Mesendoderm (in vitro differentiated cells): Measurements from ENCODE around the gene HMCES.
"Not testable (repeated sequence)": the region's sequence is repeated elsewhere in the genome, so short reads cannot be mapped to it uniquely, and the experiment has no call there.

Source experiments
- DNase-seq: peaks from one replicate; pipeline ENCODE4 v3.0.0; 2013
- H2AK5ac ChIP-seq: 2 replicates; pipeline ENCODE4 v1.6.1; 2013; ENCODE audit warnings: low read length, inconsistent platforms
- H2BK120ac ChIP-seq: 2 replicates; pipeline ENCODE4 v1.6.1; 2013; ENCODE audit warnings: low read depth, mild to moderate bottlenecking, low read length, moderate library complexity, mixed read lengths
- H2BK15ac ChIP-seq: replicated peaks from 2 replicates; pipeline ENCODE4 v1.6.1; 2013; ENCODE audit warnings: low read depth, mild to moderate bottlenecking, moderate library complexity
- H2BK5ac ChIP-seq: 2 replicates; pipeline ENCODE4 v1.6.1; 2013; ENCODE audit warnings: low read length, inconsistent platforms
- H3K18ac ChIP-seq: 2 replicates; pipeline ENCODE4 v1.6.1; 2013; ENCODE audit warnings: mild to moderate bottlenecking, low read length, mixed read lengths
- H3K23ac ChIP-seq: one replicate; pipeline ENCODE4 v1.6.1; 2013; ENCODE audit warnings: low read length
- H3K27ac ChIP-seq: 2 replicates; pipeline ENCODE4 v1.5.1; 2013; ENCODE audit warnings: low read depth, mild to moderate bottlenecking, inconsistent platforms, low read length, moderate library complexity
- H3K27me3 ChIP-seq: 2 replicates; pipeline ENCODE4 v1.6.1; 2013; ENCODE audit warnings: low read length, control low read depth, mild to moderate bottlenecking, inconsistent platforms; ENCODE audit not compliant: insufficient read depth, poor library complexity
- H3K36me3 ChIP-seq: 2 replicates; pipeline ENCODE4 v1.6.1; 2013; ENCODE audit warnings: low read length, inconsistent platforms; ENCODE audit not compliant: control insufficient read depth, insufficient read depth
- H3K4ac ChIP-seq: one replicate; pipeline ENCODE4 v1.6.1; 2013; ENCODE audit warnings: low read depth, mild to moderate bottlenecking, low read length, moderate library complexity
- H3K4me1 ChIP-seq: 2 replicates; pipeline ENCODE4 v1.6.1; 2013; ENCODE audit warnings: low read depth, low read length, inconsistent platforms; ENCODE audit not compliant: control insufficient read depth
- H3K4me2 ChIP-seq: 2 replicates; pipeline ENCODE4 v1.6.1; 2013; ENCODE audit warnings: low read length
- H3K4me3 ChIP-seq: 2 replicates; pipeline ENCODE4 v1.5.1; 2013; ENCODE audit warnings: mild to moderate bottlenecking, low read length
- H3K56ac ChIP-seq: one replicate; pipeline ENCODE4 v1.6.1; 2013; ENCODE audit warnings: low read length
- H3K79me1 ChIP-seq: 2 replicates; pipeline ENCODE4 v1.6.1; 2013; ENCODE audit warnings: low read length, inconsistent platforms
- H3K79me2 ChIP-seq: 2 replicates; pipeline ENCODE4 v1.6.1; 2013; ENCODE audit warnings: mild to moderate bottlenecking, low read length; ENCODE audit not compliant: control insufficient read depth, insufficient read depth
- H3K9ac ChIP-seq: 2 replicates; pipeline ENCODE4 v1.6.1; 2013; ENCODE audit warnings: low read length, inconsistent platforms
- H4K5ac ChIP-seq: one replicate; pipeline ENCODE4 v1.6.1; 2013; ENCODE audit warnings: low read length
- H4K8ac ChIP-seq: one replicate; pipeline ENCODE4 v1.6.1; 2013; ENCODE audit warnings: low read depth, mild to moderate bottlenecking, control low read depth, low read length, moderate library complexity
- WGBS: extraction: QIAGEN DNeasy Blood & Tissue Kit; methylation state at CpG from one replicate; pipeline ENCODE4 v1.1.7; 2013; ENCODE audit warnings: low lambda C conversion rate, missing lambda C conversion rate; ENCODE audit not compliant: insufficient coverage; ENCODE audit errors: extremely low coverage; 5-methylcytosine and 5-hydroxymethylcytosine counted together

The HMCES gene

GRCh38 chr3:129327510-129327909 is 48.8 kb downstream of the HMCES start:
- Histone ChIP-seq H3K23ac (no peak overlapping the region), H3K36me3 (no peaks in the 10 kb centered on the region), H3K18ac (no peak overlapping the region), H2AK5ac (no peak overlapping the region), H3K4me1 (no peaks in the 10 kb centered on the region), H3K56ac (no peak overlapping the region), H3K27ac (no peak overlapping the region), H3K27me3 (no peaks in the 10 kb centered on the region), H4K8ac (no peak overlapping the region), H2BK120ac (no peak overlapping the region), H3K4me3 (no peak overlapping the region), H3K79me1 (no peaks in the 10 kb centered on the region), H2BK15ac (no peak overlapping the region), H3K4ac (no peak overlapping the region), H3K79me2 (no peaks in the 10 kb centered on the region), H2BK5ac (no peak overlapping the region), H4K5ac (no peak overlapping the region), H3K4me2 (no peak overlapping the region), H3K9ac (no peak overlapping the region)
- no CpG with 5 or more reads among the region's 6 CpGs for WGBS
- DNase-seq, result no peak

- no peak overlapping the region for H2BK120ac ChIP-seq
- H2AK5ac ChIP-seq, result no peak overlapping the region
- H3K27ac ChIP-seq, result no peak overlapping the region
- H3K4ac ChIP-seq, result no peak overlapping the region
- H2BK15ac ChIP-seq, result no peak overlapping the region
- no peak overlapping the region for H3K4me3 ChIP-seq
- H3K56ac ChIP-seq, result no peak overlapping the region
- H4K5ac ChIP-seq, result no peak overlapping the region
- DNase-seq, result no peak
- no peak overlapping the region for H3K4me2 ChIP-seq
- no peak overlapping the region for H3K23ac ChIP-seq
- no peaks in the 10 kb centered on the region for H3K36me3 ChIP-seq
- H3K27me3 ChIP-seq, result no peaks in the 10 kb centered on the region
- H3K79me1 ChIP-seq, result no peaks in the 10 kb centered on the region
- no peaks in the 10 kb centered on the region for H3K79me2 ChIP-seq
- no peaks in the 10 kb centered on the region for H3K4me1 ChIP-seq
- no peak overlapping the region for H4K8ac ChIP-seq
- no CpG with 5 or more reads among the region's 6 CpGs for WGBS
- H3K9ac ChIP-seq, result no peak overlapping the region
- H3K18ac ChIP-seq, result no peak overlapping the region
- H2BK5ac ChIP-seq, result no peak overlapping the region
Observed at GRCh38 chr3:129329858-129330257, 51.2 kb downstream of the HMCES start.

DNA sequence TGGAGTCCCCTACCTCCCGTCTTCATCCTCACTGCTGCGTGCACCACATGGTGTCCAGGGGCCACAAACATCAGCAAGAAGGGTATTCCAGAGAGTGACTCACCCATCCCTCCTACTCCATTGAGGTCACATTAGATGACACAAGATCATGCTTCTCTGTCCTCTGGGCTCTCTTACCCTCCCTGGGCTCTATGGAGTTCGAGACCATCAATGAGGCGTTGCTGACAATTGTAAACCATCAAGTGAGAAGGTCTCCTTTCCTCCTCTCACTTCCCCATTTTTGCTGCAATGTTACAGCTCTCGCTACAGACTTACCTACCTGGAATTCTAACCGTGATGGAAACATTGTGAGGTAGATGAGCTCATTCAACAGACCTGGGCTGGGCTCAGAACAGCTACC is 51.7 kb downstream of the HMCES start:
- Histone ChIP-seq H4K5ac (no peak overlapping the region), H3K4me1 (no peaks in the 10 kb centered on the region), H3K4me3 (no peak overlapping the region), H4K8ac (no peak overlapping the region), H3K56ac (no peak overlapping the region), H2BK15ac (no peak overlapping the region), H3K4me2 (no peak overlapping the region), H2BK5ac (no peak overlapping the region), H3K27me3 (no peaks in the 10 kb centered on the region), H3K36me3 (no peaks in the 10 kb centered on the region), H3K18ac (no peak overlapping the region), H2BK120ac (no peak overlapping the region), H3K79me1 (no peaks in the 10 kb centered on the region), H3K27ac (no peak overlapping the region), H3K4ac (no peak overlapping the region), H2AK5ac (no peak overlapping the region), H3K23ac (no peak overlapping the region), H3K9ac (no peak overlapping the region), H3K79me2 (no peaks in the 10 kb centered on the region)
- whole genome bisulfite sequencing, result no CpG with 5 or more reads among the region's 6 CpGs
- no peak for DNase-seq

- DNase-seq, result no peak
- H3K9ac ChIP-seq, result no peak overlapping the region
- WGBS, result no CpG with 5 or more reads among the region's 5 CpGs
- no peak overlapping the region for H3K23ac ChIP-seq
- H3K4me1 ChIP-seq, result no peaks in the 10 kb centered on the region
- no peaks in the 10 kb centered on the region for H3K36me3 ChIP-seq
- no peak overlapping the region for H2BK5ac ChIP-seq
- H3K79me1 ChIP-seq, result no peaks in the 10 kb centered on the region
- no peak overlapping the region for H2BK120ac ChIP-seq
- no peak overlapping the region for H3K56ac ChIP-seq
- no peak overlapping the region for H3K27ac ChIP-seq
- H2BK15ac ChIP-seq, result no peak overlapping the region
- H4K8ac ChIP-seq, result no peak overlapping the region
- no peak overlapping the region for H3K4me2 ChIP-seq
- H3K4me3 ChIP-seq, result no peak overlapping the region
- H4K5ac ChIP-seq, result no peak overlapping the region
- H3K79me2 ChIP-seq, result no peaks in the 10 kb centered on the region
- no peak overlapping the region for H2AK5ac ChIP-seq
- no peaks in the 10 kb centered on the region for H3K27me3 ChIP-seq
- H3K4ac ChIP-seq, result no peak overlapping the region
- H3K18ac ChIP-seq, result no peak overlapping the region
Observed at GRCh38 chr3:129333891-129334290, 55.2 kb downstream of the HMCES start.

GRCh38 chr3:129336093-129336706 is 57.5 kb downstream of the HMCES start:
- H3K27ac ChIP-seq, result no peak overlapping the region
- no peak overlapping the region for H2BK5ac ChIP-seq
- no peak overlapping the region for H3K18ac ChIP-seq
- no peaks in the 10 kb centered on the region for H3K4me1 ChIP-seq
- no peak overlapping the region for H3K9ac ChIP-seq
- H3K4me3 ChIP-seq, result no peak overlapping the region
- DNase-seq, result no peak
- no peak overlapping the region for H4K8ac ChIP-seq
- no peak overlapping the region for H3K23ac ChIP-seq
- H3K4ac ChIP-seq, result no peak overlapping the region
- no peaks in the 10 kb centered on the region for H3K79me1 ChIP-seq
- WGBS, result no CpG with 5 or more reads among the region's 6 CpGs
- no peak overlapping the region for H3K4me2 ChIP-seq
- H2BK120ac ChIP-seq, result no peak overlapping the region
- H2AK5ac ChIP-seq, result no peak overlapping the region
- no peak overlapping the region for H3K56ac ChIP-seq
- H3K36me3 ChIP-seq, result no peaks in the 10 kb centered on the region
- no peak overlapping the region for H4K5ac ChIP-seq
- H2BK15ac ChIP-seq, result no peak overlapping the region
- no peaks in the 10 kb centered on the region for H3K27me3 ChIP-seq
- no peaks in the 10 kb centered on the region for H3K79me2 ChIP-seq

DNA sequence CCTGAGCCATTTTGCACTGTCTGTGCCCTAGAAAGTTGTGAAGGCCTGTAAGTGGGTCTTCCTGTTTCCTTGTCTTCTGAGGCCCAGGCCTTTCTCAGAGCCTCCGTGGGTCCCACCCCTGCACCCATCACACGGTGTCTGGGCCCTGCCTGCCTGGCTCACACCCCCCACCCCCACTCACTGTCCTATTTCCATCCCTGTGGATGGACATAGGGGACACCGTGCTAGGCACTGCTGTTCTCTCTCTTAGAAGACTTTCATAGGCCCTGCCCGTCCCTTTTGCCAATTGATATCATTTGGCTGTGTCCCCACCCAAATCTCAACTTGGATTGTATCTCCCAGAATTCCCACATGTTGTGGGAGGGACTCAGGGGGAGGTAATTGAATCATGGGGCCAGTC is 59.0 kb downstream of the HMCES start:
- H2BK15ac ChIP-seq, H2BK5ac ChIP-seq, H3K4me1 ChIP-seq, H2BK120ac ChIP-seq, H3K4ac ChIP-seq, H3K79me2 ChIP-seq, H3K27me3 ChIP-seq, DNase-seq, H3K4me2 ChIP-seq, H3K4me3 ChIP-seq, H3K36me3 ChIP-seq, H4K5ac ChIP-seq, H3K27ac ChIP-seq, H3K56ac ChIP-seq, H3K23ac ChIP-seq, H3K79me1 ChIP-seq, H3K9ac ChIP-seq, H2AK5ac ChIP-seq, H4K8ac ChIP-seq, H3K18ac ChIP-seq: not testable (repeated sequence)
- no CpG with 5 or more reads among the region's 4 CpGs for WGBS
